SW480 (cell line): Measurements from ENCODE around the gene KCNQ1OT1.
A peak's percentile ranks its signal among the peaks of the same experiment; 100 is the strongest.

Experiments
- DNase-seq: peaks from one replicate; pipeline ENCODE4 v3.0.0-alpha.2; 2016; ENCODE audit warnings: low spot score

The KCNQ1OT1 gene

GRCh38 chr11:2666828-2667570, 32.8 kb downstream of the KCNQ1OT1 start:
- DNase-seq, result no peak

GRCh38 chr11:2666401-2666741, 33.4 kb downstream of the KCNQ1OT1 start:
- DNase-seq, result no peak

- no peak for DNase-seq
Measured at GRCh38 chr11:2665526-2666400, 34.0 kb downstream of the KCNQ1OT1 start.

GRCh38 chr11:2664791-2665525, 34.8 kb downstream of the KCNQ1OT1 start:
- DNase-seq, result no peak

GRCh38 chr11:2664376-2664775, 35.4 kb downstream of the KCNQ1OT1 start:
- no peak for DNase-seq

- no peak for DNase-seq
Measured at GRCh38 chr11:2663915-2664314, 35.9 kb downstream of the KCNQ1OT1 start.

GRCh38 chr11:2663506-2663905, 36.3 kb downstream of the KCNQ1OT1 start:
- no peak for DNase-seq

GRCh38 chr11:2662430-2663299, 37.1 kb downstream of the KCNQ1OT1 start:
- DNase-seq, result no peak

- no peak for DNase-seq
Measured at GRCh38 chr11:2662024-2662312, 37.8 kb downstream of the KCNQ1OT1 start.

- DNase-seq, result no peak
Measured at GRCh38 chr11:2661173-2662023, 38.4 kb downstream of the KCNQ1OT1 start.

- no peak for DNase-seq
Measured at GRCh38 chr11:2660357-2660939, 39.3 kb downstream of the KCNQ1OT1 start.

- DNase-seq, result no peak
Measured at GRCh38 chr11:2657697-2658284, 42.0 kb downstream of the KCNQ1OT1 start.

- DNase-seq, result no peak
Measured at GRCh38 chr11:2656859-2657258, 42.9 kb downstream of the KCNQ1OT1 start.

GRCh38 chr11:2655834-2656622, 43.8 kb downstream of the KCNQ1OT1 start:
- peak; percentile 9 for DNase-seq

- no peak for DNase-seq
Measured at GRCh38 chr11:2655016-2655719, 44.6 kb downstream of the KCNQ1OT1 start.

GRCh38 chr11:2653930-2654739, 45.7 kb downstream of the KCNQ1OT1 start:
- DNase-seq, result no peak

GRCh38 chr11:2653198-2653551, 46.6 kb downstream of the KCNQ1OT1 start:
- no peak for DNase-seq
